SK-N-SH (cell line): ENCODE measurements around the gene CACNG5. TPM values are rescaled to one million over a fixed set of nuclear protein-coding genes. Genes with fewer than 3 reads are reported as not detected.
A peak's percentile ranks its signal among the peaks of the same experiment; 100 is the strongest.

Experiments used
- CTCF ChIA-PET: fragments of 300-600, 350-600 bp; formaldehyde crosslinking; extraction: SDS; loops from one replicate; lab custom pipeline; 2021; lab: Yijun Ruan, JAX
- POLR2A ChIA-PET: fragments of 350-600 bp; sonication (Branson Sonifier 250); formaldehyde crosslinking; extraction: SDS; loops from one replicate; lab custom pipeline; 2020; ENCODE audit warnings: antibody characterized with exemption, inconsistent platforms; lab: Yijun Ruan, JAX
- DNase-seq: peaks from one replicate; pipeline ENCODE4 v3.0.0; 2012
- H2AFZ ChIP-seq: fragments of 200-600 bp; sonication (generic); 2 replicates; pipeline ENCODE4 v1.8.1; 2016; ENCODE audit warnings: antibody characterized with exemption, mild to moderate bottlenecking, low read depth
- H3F3A ChIP-seq: fragments of 200-600 bp; sonication (generic); replicated peaks from 2 replicates; pipeline ENCODE3; 2016; ENCODE audit warnings: antibody characterized with exemption, mild to moderate bottlenecking; ENCODE audit not compliant: insufficient read depth
- H3K27ac ChIP-seq, 2 experiments: fragments of 200-500 bp in 1 of 2; fragments of 200-600 bp in 1 of 2; sonication (Bioruptor generic) in 1 of 2; sonication (generic), shearing (Covaris generic) in 1 of 2; 2 replicates each; pipeline versions ENCODE4 v1.5.1 to v1.6.1; 2014 to 2016; ENCODE audit warnings: low read depth in 2 of 2, inconsistent platforms in 1 of 2, low read length in 1 of 2, mild to moderate bottlenecking in 1 of 2, mixed read lengths in 1 of 2
- H3K27me3 ChIP-seq: fragments of 200-600 bp; sonication (generic), shearing (Covaris generic); 2 replicates; pipeline ENCODE4 v1.6.1; 2016; ENCODE audit warnings: mixed run types; ENCODE audit not compliant: insufficient read depth
- H3K36me3 ChIP-seq, 2 experiments: fragments of 200-500 bp in 1 of 2; fragments of 200-600 bp in 1 of 2; sonication (Bioruptor generic) in 1 of 2; sonication (generic) in 1 of 2; replicated peaks in 1 of 2; 2 replicates each; pipeline versions ENCODE3 to v1.5.1; 2014 to 2016; ENCODE audit warnings: low read length in 1 of 2, mild to moderate bottlenecking in 1 of 2; ENCODE audit not compliant: insufficient read depth in 2 of 2, control insufficient read depth in 1 of 2
- H3K4me1 ChIP-seq, 2 experiments: fragments of 200-500 bp in 1 of 2; fragments of 200-600 bp in 1 of 2; sonication (Bioruptor generic) in 1 of 2; sonication (generic), shearing (Covaris generic) in 1 of 2; 2 replicates each; pipeline versions ENCODE4 v1.5.1 to v1.6.1; 2014 to 2016; ENCODE audit warnings: low read depth in 1 of 2, low read length in 1 of 2, mixed run types in 1 of 2; ENCODE audit not compliant: insufficient read depth in 2 of 2, control insufficient read depth in 1 of 2
- H3K4me2 ChIP-seq: fragments of 200-600 bp; sonication (generic), shearing (Covaris generic); 2 replicates; pipeline ENCODE4 v1.6.1; 2017; ENCODE audit warnings: mixed run types
- H3K4me3 ChIP-seq, 2 experiments: fragments of 200-500 bp in 1 of 2; fragments of 200-600 bp in 1 of 2; sonication (Bioruptor generic) in 1 of 2; sonication (generic), shearing (Covaris generic) in 1 of 2; 2 replicates each; pipeline versions ENCODE4 v1.5.1 to v1.8.1; 2014 to 2016; ENCODE audit warnings: low read depth in 2 of 2, inconsistent platforms in 1 of 2, low read length in 1 of 2, mild to moderate bottlenecking in 1 of 2, mixed read lengths in 1 of 2, moderate library complexity in 1 of 2
- H3K79me2 ChIP-seq: fragments of 200-600 bp; sonication (generic); 2 replicates; pipeline ENCODE4 v1.8.1; 2017; ENCODE audit warnings: mild to moderate bottlenecking; ENCODE audit not compliant: insufficient read depth
- H3K9ac ChIP-seq: fragments of 200-600 bp; sonication (generic); 2 replicates; pipeline ENCODE4 v1.6.1; 2017; ENCODE audit warnings: mixed run types
- H3K9me2 ChIP-seq: fragments of 200-600 bp; sonication (generic); 2 replicates; pipeline ENCODE4 v1.6.1; 2017; ENCODE audit warnings: mixed run types
- H3K9me3 ChIP-seq: fragments of 200-600 bp; sonication (generic); 2 replicates; pipeline ENCODE4 v1.6.1; 2017; ENCODE audit warnings: mixed run types, mild to moderate bottlenecking, moderate library complexity
- H4K20me1 ChIP-seq: fragments of 200-600 bp; sonication (generic); 2 replicates; pipeline ENCODE4 v1.6.1; 2017; ENCODE audit warnings: mild to moderate bottlenecking, mixed run types; ENCODE audit not compliant: insufficient read depth
- FOSL2 ChIP-seq: IDR thresholded peaks from 2 replicates; pipeline ENCODE4 v1.4.0; 2012; ENCODE audit warnings: low read depth, mild to moderate bottlenecking, moderate library complexity, borderline replicate concordance
- GABPA ChIP-seq: IDR thresholded peaks from 2 replicates; pipeline ENCODE4 v1.4.0; 2012; ENCODE audit warnings: low read depth, mild to moderate bottlenecking
- NRF1 ChIP-seq: IDR thresholded peaks from 2 replicates; pipeline ENCODE4 v1.6.1; 2012; ENCODE audit warnings: low read depth, mild to moderate bottlenecking, low read length
- POLR2AphosphoS5 ChIP-seq: IDR thresholded peaks from 2 replicates; pipeline ENCODE4 v1.6.1; 2012; ENCODE audit warnings: low read depth, low read length
- RAD21 ChIP-seq: IDR thresholded peaks from 2 replicates; pipeline ENCODE4 v1.6.1; 2012; ENCODE audit warnings: mild to moderate bottlenecking, low read length
- TAF1 ChIP-seq: IDR thresholded peaks from 2 replicates; pipeline ENCODE4 v1.6.1; 2012; ENCODE audit warnings: low read depth, mild to moderate bottlenecking, low read length, moderate library complexity, borderline replicate concordance
- WGBS: methylation state at CpG from one replicate; pipeline ENCODE4 v1.1.6; 2017; ENCODE audit warnings: low lambda C conversion rate; 5-methylcytosine and 5-hydroxymethylcytosine counted together
- polyA plus RNA-seq, 3 experiments: library from polyadenylated mRNA; depleted of rRNA; stranded (reverse); fragments of >200 nt; gene quantifications; 2 replicates each; pipeline ENCODE4 v1.2.3, GENCODE V29; 2012
- TF ChIP-seq, protein P1 (sequence below): IDR thresholded peaks from 2 replicates; pipeline ENCODE4 v1.6.1; 2012; ENCODE audit warnings: mild to moderate bottlenecking, low read depth, low read length, moderate library complexity
- TF ChIP-seq, protein P2 (sequence below): fragments of 150-350 bp; IDR thresholded peaks from 2 replicates; pipeline ENCODE4 v1.6.1; 2016; ENCODE audit warnings: mild to moderate bottlenecking, low read depth, low read length

The CACNG5 gene
- polyA plus RNA-seq, 1 of the 3 experiments (the other 2 are of a cell fraction) = 0.10 TPM

DNA sequence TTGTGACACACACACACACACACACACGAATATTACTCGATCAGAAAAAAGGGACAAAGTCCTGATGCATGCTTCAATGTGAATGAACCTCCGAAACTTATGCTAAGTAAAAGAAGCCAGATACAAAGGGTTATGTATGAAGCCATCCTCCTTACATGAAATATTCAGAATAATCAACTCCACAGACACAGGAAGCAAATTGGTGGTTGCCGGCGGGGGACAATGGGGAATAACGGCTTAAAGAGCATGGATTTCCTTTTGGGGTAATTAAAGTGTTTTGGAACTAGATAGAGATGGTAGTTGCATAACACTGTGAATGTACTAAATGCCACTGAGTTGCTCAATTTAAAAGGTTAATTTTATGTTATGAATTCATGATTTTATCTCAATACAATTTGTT is 8.1 kb upstream of the CACNG5 start:
- H3K27ac ChIP-seq = no peak overlapping the region
- no peak overlapping the region for H3K4me2 ChIP-seq
- H3K27me3 ChIP-seq = peaks cover 3% of the 10 kb centered on the region; the same call in 1 of the 2 replicates
- 64% methylated on average over 6 of the region's 6 CpGs for WGBS
- TF ChIP-seq POLR2AphosphoS5 (no peak), GABPA (no peak)
- TF ChIP-seq, protein P1, sequence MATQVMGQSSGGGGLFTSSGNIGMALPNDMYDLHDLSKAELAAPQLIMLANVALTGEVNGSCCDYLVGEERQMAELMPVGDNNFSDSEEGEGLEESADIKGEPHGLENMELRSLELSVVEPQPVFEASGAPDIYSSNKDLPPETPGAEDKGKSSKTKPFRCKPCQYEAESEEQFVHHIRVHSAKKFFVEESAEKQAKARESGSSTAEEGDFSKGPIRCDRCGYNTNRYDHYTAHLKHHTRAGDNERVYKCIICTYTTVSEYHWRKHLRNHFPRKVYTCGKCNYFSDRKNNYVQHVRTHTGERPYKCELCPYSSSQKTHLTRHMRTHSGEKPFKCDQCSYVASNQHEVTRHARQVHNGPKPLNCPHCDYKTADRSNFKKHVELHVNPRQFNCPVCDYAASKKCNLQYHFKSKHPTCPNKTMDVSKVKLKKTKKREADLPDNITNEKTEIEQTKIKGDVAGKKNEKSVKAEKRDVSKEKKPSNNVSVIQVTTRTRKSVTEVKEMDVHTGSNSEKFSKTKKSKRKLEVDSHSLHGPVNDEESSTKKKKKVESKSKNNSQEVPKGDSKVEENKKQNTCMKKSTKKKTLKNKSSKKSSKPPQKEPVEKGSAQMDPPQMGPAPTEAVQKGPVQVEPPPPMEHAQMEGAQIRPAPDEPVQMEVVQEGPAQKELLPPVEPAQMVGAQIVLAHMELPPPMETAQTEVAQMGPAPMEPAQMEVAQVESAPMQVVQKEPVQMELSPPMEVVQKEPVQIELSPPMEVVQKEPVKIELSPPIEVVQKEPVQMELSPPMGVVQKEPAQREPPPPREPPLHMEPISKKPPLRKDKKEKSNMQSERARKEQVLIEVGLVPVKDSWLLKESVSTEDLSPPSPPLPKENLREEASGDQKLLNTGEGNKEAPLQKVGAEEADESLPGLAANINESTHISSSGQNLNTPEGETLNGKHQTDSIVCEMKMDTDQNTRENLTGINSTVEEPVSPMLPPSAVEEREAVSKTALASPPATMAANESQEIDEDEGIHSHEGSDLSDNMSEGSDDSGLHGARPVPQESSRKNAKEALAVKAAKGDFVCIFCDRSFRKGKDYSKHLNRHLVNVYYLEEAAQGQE = no peak
- H3K9ac ChIP-seq = no peak overlapping the region
- no peaks in the 10 kb centered on the region for H3K9me3 ChIP-seq
- no peak overlapping the region for H2AFZ ChIP-seq
- ChIA-PET POLR2A (no interaction called here), CTCF (no interaction called here)
- no peaks in the 10 kb centered on the region for H3K9me2 ChIP-seq
- peaks cover 0 to 13% of the 10 kb centered on the region in 2 experiments; a peak in 1 of 4 replicates for H3K4me1 ChIP-seq
- H3K36me3 ChIP-seq = no peaks in the 10 kb centered on the region
- H3K79me2 ChIP-seq = no peaks in the 10 kb centered on the region
- no peaks in the 10 kb centered on the region for H3F3A ChIP-seq
- no peak for DNase-seq
- no peaks in the 10 kb centered on the region for H4K20me1 ChIP-seq
- no peak overlapping the region for H3K4me3 ChIP-seq

DNA sequence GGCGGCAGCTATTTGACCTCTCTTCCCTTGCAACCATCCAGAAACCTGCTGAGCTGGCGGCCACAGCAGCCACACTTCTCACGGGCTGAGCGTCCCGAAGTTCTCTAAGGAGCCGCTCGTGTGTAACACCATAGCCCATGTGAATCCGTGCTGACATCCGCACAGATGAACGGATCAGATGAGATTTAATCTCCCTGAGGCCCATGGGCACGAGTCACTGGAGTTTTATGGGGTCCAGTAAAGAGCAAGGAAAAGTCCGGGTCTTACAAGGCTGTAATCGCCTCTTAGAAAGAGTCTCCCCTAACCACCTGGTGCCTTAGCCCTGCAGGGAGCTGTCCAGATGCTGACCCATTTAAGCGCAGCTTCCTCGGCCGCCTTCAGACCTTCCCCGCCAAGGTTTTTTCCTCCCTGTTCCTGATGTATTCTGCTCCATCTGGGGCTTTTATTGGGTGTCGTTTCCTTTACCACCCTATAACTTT is 5.5 kb upstream of the CACNG5 start:
- CTCF ChIA-PET = interaction anchor here (1.0 to 2.8 kb wide), 3 partner anchors 13 to 102 kb away, joined by 3 to 12 read pairs (median 3); no protein-coding TSS in a partner anchor
- Histone ChIP-seq H3K36me3 (no peaks in the 10 kb centered on the region), H3K9me3 (no peaks in the 10 kb centered on the region), H3K27ac (no peak overlapping the region), H3F3A (no peaks in the 10 kb centered on the region), H3K4me2 (no peak overlapping the region), H3K9ac (no peak overlapping the region), H3K4me3 (no peak overlapping the region), H2AFZ (no peak overlapping the region), H4K20me1 (no peaks in the 10 kb centered on the region), H3K9me2 (no peaks in the 10 kb centered on the region), H3K27me3 (peaks cover 23% of the 10 kb centered on the region), H3K79me2 (no peaks in the 10 kb centered on the region), H3K4me1 (peaks cover 4 to 19% of the 10 kb centered on the region in 2 experiments; a peak in 2 of 4 replicates)
- DNase-seq = no peak
- TF ChIP-seq, protein P1 = peak; percentile 98
- TF ChIP-seq RAD21 (no peak), FOSL2 (no peak), NRF1 (no peak), TAF1 (no peak)
- TF ChIP-seq, protein P2, sequence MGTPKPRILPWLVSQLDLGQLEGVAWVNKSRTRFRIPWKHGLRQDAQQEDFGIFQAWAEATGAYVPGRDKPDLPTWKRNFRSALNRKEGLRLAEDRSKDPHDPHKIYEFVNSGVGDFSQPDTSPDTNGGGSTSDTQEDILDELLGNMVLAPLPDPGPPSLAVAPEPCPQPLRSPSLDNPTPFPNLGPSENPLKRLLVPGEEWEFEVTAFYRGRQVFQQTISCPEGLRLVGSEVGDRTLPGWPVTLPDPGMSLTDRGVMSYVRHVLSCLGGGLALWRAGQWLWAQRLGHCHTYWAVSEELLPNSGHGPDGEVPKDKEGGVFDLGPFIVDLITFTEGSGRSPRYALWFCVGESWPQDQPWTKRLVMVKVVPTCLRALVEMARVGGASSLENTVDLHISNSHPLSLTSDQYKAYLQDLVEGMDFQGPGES = no peak
- POLR2A ChIA-PET = no interaction called here
- 70% methylated on average over 18 of the region's 18 CpGs for WGBS
